Nephron progenitor cell (in vitro differentiated cells): ENCODE results near the gene BPIFB1.

Experiments used
- DNase-seq: peaks from one replicate; pipeline ENCODE4 v3.0.0; 2021
- H3K27ac Mint-ChIP-seq: 2 replicates; pipeline ENCODE4 v1.8.0; 2021; ENCODE audit warnings: mild to moderate bottlenecking, moderate library complexity, mixed read lengths
- H3K27me3 Mint-ChIP-seq: 2 replicates; pipeline ENCODE4 v1.8.0; 2021; ENCODE audit warnings: mild to moderate bottlenecking, low read depth, mixed read lengths; ENCODE audit not compliant: poor library complexity
- H3K36me3 Mint-ChIP-seq: 2 replicates; pipeline ENCODE4 v1.8.0; 2021; ENCODE audit warnings: low read depth, mixed read lengths
- H3K4me1 Mint-ChIP-seq: 2 replicates; pipeline ENCODE4 v1.8.0; 2021; ENCODE audit warnings: mixed read lengths
- H3K4me3 Mint-ChIP-seq: 2 replicates; pipeline ENCODE4 v1.8.0; 2021; ENCODE audit warnings: mild to moderate bottlenecking, moderate library complexity, mixed read lengths
- H3K9me3 Mint-ChIP-seq: 2 replicates; pipeline ENCODE4 v1.8.0; 2021; ENCODE audit warnings: mild to moderate bottlenecking, moderate library complexity, mixed read lengths
- TF ChIP-seq, protein P1 (sequence below): fragments of 200-600 bp; sonication (generic); IDR thresholded peaks from 2 replicates; pipeline ENCODE4 v1.5.0; 2021; ENCODE audit warnings: antibody characterized with exemption

Gene BPIFB1

DNA sequence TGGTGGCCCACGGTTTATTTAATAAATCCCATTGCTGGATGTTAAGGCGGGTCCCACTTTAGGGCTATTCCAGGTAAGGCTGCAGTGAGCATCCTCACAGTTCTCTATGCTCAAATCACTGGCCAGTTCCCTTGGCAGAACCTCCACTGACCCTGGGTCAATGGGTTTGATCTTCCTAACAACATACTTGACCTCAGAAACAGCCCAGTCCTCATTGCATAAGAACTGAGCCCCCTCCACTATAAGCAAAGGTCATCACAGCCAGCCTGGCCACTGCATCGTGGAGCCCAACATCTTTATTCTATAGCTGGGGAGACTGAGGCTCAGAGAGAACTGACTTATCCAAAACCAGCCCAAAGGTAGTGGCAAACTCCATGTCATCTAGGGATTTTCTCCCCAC is 4.3 kb upstream of the BPIFB1 start:
- Mint-ChIP-seq H3K36me3 (no peaks in the 10 kb centered on the region), H3K27me3 (peaks cover 31% of the 10 kb centered on the region), H3K4me1 (peaks cover 17% of the 10 kb centered on the region), H3K9me3 (no peaks in the 10 kb centered on the region), H3K4me3 (no peak overlapping the region), H3K27ac (no peak overlapping the region)
- TF ChIP-seq, protein P1, sequence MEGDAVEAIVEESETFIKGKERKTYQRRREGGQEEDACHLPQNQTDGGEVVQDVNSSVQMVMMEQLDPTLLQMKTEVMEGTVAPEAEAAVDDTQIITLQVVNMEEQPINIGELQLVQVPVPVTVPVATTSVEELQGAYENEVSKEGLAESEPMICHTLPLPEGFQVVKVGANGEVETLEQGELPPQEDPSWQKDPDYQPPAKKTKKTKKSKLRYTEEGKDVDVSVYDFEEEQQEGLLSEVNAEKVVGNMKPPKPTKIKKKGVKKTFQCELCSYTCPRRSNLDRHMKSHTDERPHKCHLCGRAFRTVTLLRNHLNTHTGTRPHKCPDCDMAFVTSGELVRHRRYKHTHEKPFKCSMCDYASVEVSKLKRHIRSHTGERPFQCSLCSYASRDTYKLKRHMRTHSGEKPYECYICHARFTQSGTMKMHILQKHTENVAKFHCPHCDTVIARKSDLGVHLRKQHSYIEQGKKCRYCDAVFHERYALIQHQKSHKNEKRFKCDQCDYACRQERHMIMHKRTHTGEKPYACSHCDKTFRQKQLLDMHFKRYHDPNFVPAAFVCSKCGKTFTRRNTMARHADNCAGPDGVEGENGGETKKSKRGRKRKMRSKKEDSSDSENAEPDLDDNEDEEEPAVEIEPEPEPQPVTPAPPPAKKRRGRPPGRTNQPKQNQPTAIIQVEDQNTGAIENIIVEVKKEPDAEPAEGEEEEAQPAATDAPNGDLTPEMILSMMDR, result no peak
- DNase-seq, result no peak

- Mint-ChIP-seq H3K4me3 (no peak overlapping the region), H3K27ac (no peak overlapping the region), H3K36me3 (no peaks in the 10 kb centered on the region), H3K9me3 (no peaks in the 10 kb centered on the region), H3K27me3 (peaks cover 28% of the 10 kb centered on the region), H3K4me1 (peaks cover 17% of the 10 kb centered on the region)
- TF ChIP-seq, protein P1, result no peak
- DNase-seq, result no peak
Measured at GRCh38 chr20:33279261-33279910, 3.6 kb upstream of the BPIFB1 start.

GRCh38 chr20:33280000-33280680 is 2.9 kb upstream of the BPIFB1 start:
- no peak overlapping the region for H3K4me3 Mint-ChIP-seq
- no peaks in the 10 kb centered on the region for H3K36me3 Mint-ChIP-seq
- H3K27me3 Mint-ChIP-seq, result peaks cover 24% of the 10 kb centered on the region
- H3K9me3 Mint-ChIP-seq, result no peaks in the 10 kb centered on the region
- TF ChIP-seq, protein P1, result no peak
- no peak overlapping the region for H3K27ac Mint-ChIP-seq
- DNase-seq, result no peak
- peaks cover 22% of the 10 kb centered on the region for H3K4me1 Mint-ChIP-seq

DNA sequence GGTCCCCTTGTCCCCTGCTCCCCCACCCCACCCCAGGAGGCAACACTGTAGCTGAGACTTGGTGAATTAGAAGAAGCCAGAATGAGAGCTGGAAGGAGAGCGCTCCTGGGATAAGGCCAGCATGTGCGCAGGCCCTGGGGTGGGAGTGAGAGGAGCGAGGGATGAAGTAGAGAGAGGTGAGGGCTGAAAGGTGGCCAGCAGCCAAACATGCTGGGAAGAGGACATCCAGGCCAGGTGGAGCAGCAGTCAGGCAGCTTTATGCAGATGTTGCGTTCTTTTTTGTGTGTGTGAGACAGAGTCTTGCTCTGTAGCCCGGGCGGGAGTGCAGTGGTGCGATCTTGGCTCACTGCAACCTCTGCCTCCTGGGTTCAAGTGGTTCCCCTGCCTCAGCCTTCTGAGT is 2.2 kb upstream of the BPIFB1 start:
- Mint-ChIP-seq H3K9me3 (no peaks in the 10 kb centered on the region), H3K4me1 (peaks cover 24% of the 10 kb centered on the region), H3K27me3 (peaks cover 21% of the 10 kb centered on the region), H3K27ac (no peak overlapping the region), H3K4me3 (no peak overlapping the region), H3K36me3 (no peaks in the 10 kb centered on the region)
- TF ChIP-seq, protein P1, result no peak
- DNase-seq, result no peak

GRCh38 chr20:33281550-33282146 is 1.4 kb upstream of the BPIFB1 start:
- Mint-ChIP-seq H3K4me3 (no peak overlapping the region), H3K27me3 (peaks cover 27% of the 10 kb centered on the region), H3K9me3 (no peaks in the 10 kb centered on the region), H3K36me3 (no peaks in the 10 kb centered on the region), H3K4me1 (peaks cover 17% of the 10 kb centered on the region), H3K27ac (no peak overlapping the region)
- TF ChIP-seq, protein P1, result no peak
- DNase-seq, result no peak
